Measurements from ENCODE around the gene GTF3C4.

GTF3C4 gene

GRCh38 chr9:132648283-132648682, 22.0 kb upstream of the GTF3C4 start:
- no peak for DNase-seq

- no peak for DNase-seq
Measured at GRCh38 chr9:132648685-132649084, 21.6 kb upstream of the GTF3C4 start.

GRCh38 chr9:132651259-132651658, 19.0 kb upstream of the GTF3C4 start:
- no peak for DNase-seq

GRCh38 chr9:132656299-132656698, 14.0 kb upstream of the GTF3C4 start:
- no peak for DNase-seq

GRCh38 chr9:132662152-132662945, 7.9 kb upstream of the GTF3C4 start:
- DNase-seq: no peak

- DNase-seq: no peak
Measured at GRCh38 chr9:132663117-132663516, 7.1 kb upstream of the GTF3C4 start.

- DNase-seq: no peak
Measured at GRCh38 chr9:132663851-132664250, 6.4 kb upstream of the GTF3C4 start.

DNA sequence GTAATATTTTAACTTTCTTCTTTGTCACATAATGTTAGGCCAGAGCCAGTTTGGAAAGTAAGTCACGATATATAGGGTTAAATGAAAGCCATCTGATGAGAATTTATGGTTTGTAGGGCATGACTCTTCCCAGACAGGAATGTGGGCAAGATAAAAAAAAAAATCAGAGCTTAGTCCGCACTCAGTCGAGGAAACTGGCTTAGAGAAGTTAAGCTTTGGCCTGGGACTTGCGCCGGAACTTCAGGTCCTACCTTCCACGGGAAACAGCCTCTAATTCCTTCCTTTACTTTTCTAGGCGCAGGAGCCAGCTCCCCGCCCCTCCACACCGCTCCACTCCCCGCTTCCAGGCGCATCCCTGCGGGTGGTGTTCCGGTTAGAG, 956 bp upstream of the GTF3C4 start:
- no peak for DNase-seq

- DNase-seq: peak; percentile 82
Measured at GRCh38 chr9:132669698-132670456, 387 bp upstream of the GTF3C4 start, which contains the start of gene DDX31. DDX31 (minus strand) TSS chr9:132669983; CDS start chr9:132669934, 49 bp downstream.

DNA sequence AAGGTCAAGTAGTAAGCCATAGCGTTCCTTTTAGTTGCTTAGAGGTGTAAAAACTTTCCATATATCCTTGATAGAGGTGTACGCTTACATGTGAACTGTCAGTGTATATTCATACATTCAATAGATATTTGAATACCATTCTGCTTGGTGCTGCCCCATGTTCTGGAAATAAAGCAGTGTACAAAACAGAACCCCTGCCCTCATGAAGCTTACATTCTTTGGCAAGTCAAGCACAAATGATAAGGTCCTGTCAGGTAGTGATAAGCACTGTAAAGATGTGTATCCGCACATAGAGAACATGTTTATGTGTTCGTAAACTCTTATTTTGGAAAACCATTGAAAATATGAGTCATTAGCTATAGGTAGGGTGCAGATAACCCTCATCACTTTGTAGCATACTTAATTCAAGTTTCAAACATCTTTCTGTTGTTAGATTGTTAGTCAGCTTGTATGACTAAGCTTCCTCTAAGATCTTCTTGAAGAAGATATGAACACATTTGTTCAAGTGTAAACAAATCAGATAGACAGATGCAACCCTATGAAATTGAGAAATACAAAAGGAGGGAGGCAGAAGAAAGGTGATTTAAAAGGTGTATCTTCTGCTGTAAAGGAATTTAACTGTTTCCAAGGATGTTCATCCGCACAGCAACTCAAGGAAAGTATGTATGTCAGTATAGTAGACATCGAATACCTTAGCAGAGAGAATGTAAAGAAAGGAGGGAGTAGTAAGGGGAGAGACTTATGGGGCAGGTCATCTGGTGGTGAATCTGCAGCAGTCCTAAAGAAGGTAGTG, 1.6 kb downstream of the GTF3C4 start:
- DNase-seq: no peak

- no peak for DNase-seq
Measured at GRCh38 chr9:132672413-132672690, 2.1 kb downstream of the GTF3C4 start.

DNA sequence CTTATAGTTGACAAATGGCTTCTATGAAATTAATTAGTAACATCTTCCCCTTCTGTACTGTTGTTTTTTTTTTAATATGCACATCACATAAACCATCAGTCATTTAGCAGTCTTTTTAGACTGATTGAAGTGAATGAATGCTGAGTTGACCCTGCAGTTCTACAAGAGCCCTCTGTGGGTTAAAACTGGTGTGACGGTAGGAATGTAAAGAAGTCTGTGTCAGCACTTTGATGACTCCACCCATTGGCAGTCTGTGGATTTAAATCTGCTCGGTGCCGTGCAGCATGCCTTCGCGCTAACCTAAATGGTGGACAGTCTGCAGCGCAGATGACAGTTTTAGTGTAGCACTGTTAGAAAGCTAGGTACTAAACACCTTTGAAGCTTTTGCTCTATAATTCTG, 3.1 kb downstream of the GTF3C4 start:
- DNase-seq: no peak

GRCh38 chr9:132674485-132674884, 4.2 kb downstream of the GTF3C4 start:
- no peak for DNase-seq

DNA sequence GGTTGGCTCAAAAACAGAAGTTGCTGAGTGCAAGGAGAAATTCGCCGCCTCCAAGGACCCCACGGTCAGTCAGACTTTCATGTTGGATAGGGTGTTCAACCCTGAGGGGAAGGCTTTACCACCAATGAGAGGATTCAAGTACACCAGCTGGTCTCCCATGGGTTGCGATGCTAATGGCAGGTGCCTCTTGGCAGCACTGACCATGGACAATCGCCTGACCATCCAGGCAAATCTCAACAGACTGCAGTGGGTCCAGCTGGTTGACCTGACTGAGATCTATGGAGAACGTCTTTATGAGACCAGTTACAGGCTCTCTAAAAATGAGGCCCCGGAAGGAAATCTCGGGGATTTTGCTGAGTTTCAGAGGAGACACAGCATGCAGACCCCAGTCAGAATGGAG, 7.7 kb downstream of the GTF3C4 start:
- no peak for DNase-seq

DNA sequence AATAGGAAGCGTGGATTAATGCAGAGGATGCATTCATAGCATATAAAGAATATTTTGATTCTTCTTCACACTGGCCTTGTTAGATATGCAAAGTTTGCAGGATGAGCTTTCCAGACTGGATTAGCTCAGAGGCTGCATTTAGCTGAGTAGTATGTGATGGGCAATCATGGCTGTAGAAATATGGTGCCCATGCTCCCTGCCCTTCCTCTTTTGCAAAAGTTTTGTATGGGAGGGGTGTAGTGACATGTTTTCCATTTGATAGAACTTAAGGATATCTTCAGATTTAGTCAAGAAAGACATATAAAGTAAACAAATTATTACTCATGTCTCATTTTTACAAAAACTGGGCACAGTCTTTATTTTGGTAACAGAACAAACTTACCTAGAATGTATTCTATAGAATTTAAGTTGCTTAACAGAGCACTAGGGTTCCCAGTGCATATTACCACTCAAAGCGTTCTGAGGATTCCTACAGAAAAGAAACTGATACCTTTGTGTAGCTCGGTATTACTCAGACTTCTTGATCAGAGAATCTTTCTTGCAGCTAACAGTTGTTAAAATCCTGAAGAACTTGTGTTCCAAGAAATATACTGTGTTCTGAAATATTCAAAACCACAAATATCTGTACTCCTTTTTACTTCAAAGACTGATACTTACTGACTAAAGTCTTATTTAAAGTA, 9.8 kb downstream of the GTF3C4 start:
- DNase-seq: no peak

DNA sequence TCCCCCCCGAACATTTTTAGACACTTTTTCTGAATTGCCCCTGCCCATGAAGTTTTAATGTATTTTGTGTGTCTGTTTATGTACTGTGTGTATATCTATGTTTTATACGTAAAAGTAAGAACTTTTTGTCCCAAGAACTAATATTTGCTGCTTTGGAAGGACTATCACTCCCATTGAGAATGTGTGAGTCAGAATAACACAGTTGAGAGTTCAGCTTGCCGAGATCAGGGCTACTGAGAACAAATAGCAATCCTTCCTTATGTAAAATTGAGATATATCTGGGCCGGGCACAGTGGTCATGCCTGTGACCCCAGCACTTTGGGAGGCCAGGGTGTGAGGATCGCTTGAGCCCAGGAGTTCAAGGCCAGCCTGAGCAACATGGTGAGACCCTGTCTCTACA, 11.3 kb downstream of the GTF3C4 start:
- no peak for DNase-seq

DNA sequence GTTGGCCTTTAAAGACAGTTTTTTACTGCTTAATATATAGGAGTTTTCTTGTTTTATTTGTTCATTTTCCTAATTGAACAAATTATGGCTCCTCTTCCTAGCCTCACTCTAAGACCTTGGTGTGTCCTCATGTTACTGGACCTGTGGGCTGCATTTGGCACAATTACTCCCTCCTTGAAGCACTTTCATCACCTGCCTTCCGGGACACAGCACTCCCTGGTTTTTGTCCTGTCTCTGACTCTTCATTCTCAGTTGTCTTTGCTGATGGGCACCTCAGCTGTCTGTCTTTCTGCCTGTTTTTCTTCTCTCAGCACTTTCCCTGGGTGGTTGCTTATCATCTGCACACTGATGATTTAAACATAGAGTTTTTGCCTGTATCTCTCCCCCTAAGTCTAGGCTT, 13.6 kb downstream of the GTF3C4 start:
- DNase-seq: no peak

DNA sequence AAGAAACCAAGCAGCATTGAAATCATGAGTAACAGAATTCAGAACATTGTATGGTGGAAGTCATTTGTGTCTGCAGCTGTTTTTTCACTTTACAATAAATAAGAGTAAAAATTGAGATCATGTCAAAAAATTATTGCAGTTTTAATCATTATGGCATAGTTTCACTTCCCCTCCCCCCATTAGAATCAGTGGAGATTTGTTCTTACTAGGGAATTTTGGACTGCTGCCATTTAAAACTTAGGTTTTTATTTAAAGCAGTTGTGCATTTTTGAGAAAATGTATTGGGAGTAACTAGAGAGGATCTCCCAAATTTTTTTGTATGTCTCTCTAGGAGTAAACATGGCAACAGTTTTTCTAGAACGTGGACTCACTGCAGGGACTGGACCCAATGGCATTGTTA, 20.4 kb downstream of the GTF3C4 start:
- DNase-seq: no peak

DNA sequence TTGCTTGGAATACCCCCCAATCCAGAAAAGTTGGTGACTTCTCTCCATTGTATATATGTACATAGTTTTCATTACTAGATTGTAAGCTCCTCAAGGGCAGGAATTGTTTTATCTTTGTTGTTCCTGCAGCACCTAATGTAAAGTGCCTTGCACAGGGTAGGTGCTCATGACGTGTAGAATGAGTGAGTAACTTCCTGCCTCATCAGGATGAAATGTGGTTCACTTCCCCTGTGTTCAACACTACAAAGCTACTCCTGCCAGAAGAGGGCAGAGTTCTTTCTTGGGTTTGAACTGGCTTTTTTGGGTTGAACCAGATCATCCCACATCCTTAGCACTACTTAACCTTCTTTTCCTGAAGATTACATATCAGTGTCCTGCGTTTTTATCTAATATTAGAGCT, 23.9 kb downstream of the GTF3C4 start:
- DNase-seq: peak; percentile 62

DNA sequence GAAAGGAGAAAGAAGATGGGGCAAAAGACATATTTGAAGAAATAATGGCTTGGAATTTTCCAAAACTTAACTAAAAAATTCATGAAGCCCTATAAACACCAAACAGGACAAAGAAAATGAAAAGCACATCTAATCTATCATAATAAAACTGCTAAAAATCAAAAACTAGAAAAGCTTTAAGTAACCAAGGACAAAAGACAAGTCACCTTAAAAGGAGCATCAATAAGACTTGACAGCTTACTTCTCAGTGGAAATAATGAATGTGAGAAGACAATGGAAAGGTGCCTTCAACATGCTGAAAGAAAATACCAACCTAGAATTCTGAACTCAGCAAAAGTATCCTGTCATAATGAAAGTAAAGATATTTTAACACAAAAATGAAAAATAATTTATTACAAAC, 27.0 kb downstream of the GTF3C4 start:
- DNase-seq: no peak

GRCh38 chr9:132698989-132699388, 28.7 kb downstream of the GTF3C4 start:
- DNase-seq: no peak

DNA sequence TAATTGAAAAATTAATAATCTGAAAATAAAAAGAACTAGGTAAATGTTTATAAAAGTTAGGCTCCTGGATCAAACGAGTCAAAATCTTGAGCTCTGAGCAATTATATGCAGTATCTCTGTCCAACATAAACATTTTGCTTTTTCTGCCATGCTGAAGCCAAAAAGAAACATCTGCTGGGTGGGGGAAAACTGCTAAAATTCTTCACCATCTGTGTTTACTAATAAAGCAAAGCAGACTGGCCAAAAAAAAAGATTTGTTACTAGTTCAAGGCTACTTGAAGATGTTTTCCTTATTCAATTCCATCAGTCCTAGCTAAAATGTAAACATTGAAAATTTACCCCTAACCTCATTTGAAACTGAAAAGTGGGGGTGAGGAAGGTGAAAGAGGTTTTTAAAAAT, 29.7 kb downstream of the GTF3C4 start:
- no peak for DNase-seq

- no peak for DNase-seq
Measured at GRCh38 chr9:132702254-132702653, 32.0 kb downstream of the GTF3C4 start.

All from GDM1 (cell line).